GM23248 (cell line): ENCODE results near the gene PRRX1. TPM values are rescaled to one million over a fixed set of nuclear protein-coding genes. Genes with fewer than 3 reads are reported as not detected.
A peak's percentile ranks its signal among the peaks of the same experiment; 100 is the strongest.

ENCODE experiments used
- DNase-seq: peaks from one replicate; pipeline ENCODE4 v3.0.0-alpha.2; 2015
- H2AFZ ChIP-seq: fragments of 200-600 bp; sonication (generic); 2 replicates; pipeline ENCODE4 v1.6.1; 2016; ENCODE audit warnings: antibody characterized with exemption
- H3F3A ChIP-seq: fragments of 200-600 bp; sonication (generic); 2 replicates; pipeline ENCODE4 v1.6.1; 2016; ENCODE audit warnings: mild to moderate bottlenecking, antibody characterized with exemption, mixed run types; ENCODE audit not compliant: insufficient read depth
- H3K27ac ChIP-seq: fragments of 200-600 bp; sonication (generic); 2 replicates; pipeline ENCODE4 v1.5.1; 2016; ENCODE audit warnings: mild to moderate bottlenecking
- H3K27me3 ChIP-seq: fragments of 200-600 bp; sonication (generic); replicated peaks from 2 replicates; pipeline ENCODE4 v1.6.1; 2016; ENCODE audit warnings: mild to moderate bottlenecking; ENCODE audit not compliant: insufficient read depth
- H3K36me3 ChIP-seq: fragments of 200-600 bp; sonication (generic); 2 replicates; pipeline ENCODE4 v1.6.1; 2016; ENCODE audit warnings: low read depth, mild to moderate bottlenecking
- H3K4me1 ChIP-seq: fragments of 200-600 bp; sonication (generic); 2 replicates; pipeline ENCODE4 v1.6.1; 2016; ENCODE audit warnings: mild to moderate bottlenecking; ENCODE audit not compliant: insufficient read depth
- H3K4me2 ChIP-seq: fragments of 200-600 bp; sonication (generic); one replicate; pipeline ENCODE4 v1.6.1; 2016; ENCODE audit warnings: mild to moderate bottlenecking; ENCODE audit not compliant: unreplicated experiment
- H3K4me3 ChIP-seq: fragments of 200-600 bp; sonication (generic); 2 replicates; pipeline ENCODE4 v1.5.1; 2016; ENCODE audit warnings: mild to moderate bottlenecking
- H3K79me2 ChIP-seq: fragments of 200-600 bp; sonication (generic); 2 replicates; pipeline ENCODE4 v1.6.1; 2016; ENCODE audit warnings: mild to moderate bottlenecking; ENCODE audit not compliant: insufficient read depth
- H3K9ac ChIP-seq: fragments of 200-600 bp; sonication (generic); 2 replicates; pipeline ENCODE4 v1.6.1; 2016; ENCODE audit warnings: mild to moderate bottlenecking
- H3K9me2 ChIP-seq: fragments of 200-600 bp; sonication (generic); 2 replicates; pipeline ENCODE4 v1.6.1; 2016; ENCODE audit warnings: mixed run types, mild to moderate bottlenecking, moderate library complexity; ENCODE audit not compliant: insufficient read depth
- H3K9me3 ChIP-seq: fragments of 200-600 bp; sonication (generic); one replicate; pipeline ENCODE4 v1.6.1; 2017; ENCODE audit warnings: low read depth
- H4K20me1 ChIP-seq: fragments of 200-600 bp; sonication (generic); 2 replicates; pipeline ENCODE4 v1.6.0; 2016; ENCODE audit not compliant: insufficient read depth
- EZH2 ChIP-seq: fragments of 200-600 bp; sonication (generic); IDR thresholded peaks from 2 replicates; pipeline ENCODE4 v1.6.1; 2018; ENCODE audit warnings: antibody characterized with exemption, mild to moderate bottlenecking; ENCODE audit not compliant: insufficient read depth, poor library complexity, severe bottlenecking
- EZH2phosphoT487 ChIP-seq: fragments of 200-600 bp; sonication (generic); IDR thresholded peaks from 2 replicates; pipeline ENCODE4 v1.6.1; 2018; ENCODE audit warnings: antibody characterized with exemption, moderate library complexity, mild to moderate bottlenecking, low read depth; ENCODE audit not compliant: insufficient read depth
- WGBS, 2 experiments: methylation state at CpG; one replicate each; pipeline ENCODE4 v1.1.6; 2015 to 2017; ENCODE audit warnings: low lambda C conversion rate in 2 of 2, low coverage in 1 of 2; ENCODE audit errors: missing lambda C conversion rate in 2 of 2; 5-methylcytosine and 5-hydroxymethylcytosine counted together
- in situ Hi-C: fragments of 300-500 bp; cut with MboI; formaldehyde crosslinking; loops from 2 replicates; pipeline ENCODE4 v1.15.0; 2020
- polyA plus RNA-seq: library from polyadenylated mRNA; unstranded; fragments of >200 nt; fragmentation: Nextera tagmentation; extraction: Ambion mirVana; gene quantifications from 2 replicates; pipeline ENCODE4 v1.2.1, GENCODE V29; 2016
- total RNA-seq: library from RNA; depleted of rRNA; stranded (reverse); fragments of >200 nt; shearing (Covaris generic); gene quantifications from 2 replicates; pipeline ENCODE4 v1.2.3, GENCODE V29; 2014

PRRX1 gene
- total and polyA plus RNA-seq, 2 experiments from 2014 or later, result 40.1 to 191 TPM

GRCh38 chr1:170701962-170702361, 38.0 kb downstream of the PRRX1 start:
- Histone ChIP-seq H3F3A (peaks cover 63% of the 10 kb centered on the region), H3K79me2 (peaks cover 100% of the 10 kb centered on the region), H4K20me1 (no peaks in the 10 kb centered on the region), H3K4me3 (no peak overlapping the region), H3K36me3 (0 out of 2 replicates have a peak, but pooled peaks cover 6% of the 10 kb centered on the region), H3K4me1 (peaks cover 75% of the 10 kb centered on the region), H3K9me3 (no peaks in the 10 kb centered on the region), H3K4me2 (no peak overlapping the region), H3K9me2 (no peaks in the 10 kb centered on the region), H3K9ac (no peak overlapping the region), H2AFZ (no peak overlapping the region), H3K27me3 (no peaks in the 10 kb centered on the region), H3K27ac (0 out of 2 replicates have a peak overlapping the region, but pooled peaks have one; percentile 4)
- TF ChIP-seq EZH2phosphoT487 (no peak), EZH2 (no peak)
- in situ Hi-C loops, result no loop called here
- WGBS, 2 experiments, result 88 to 95% methylated on average over 12 of the region's 12 CpGs
- no peak for DNase-seq

DNA sequence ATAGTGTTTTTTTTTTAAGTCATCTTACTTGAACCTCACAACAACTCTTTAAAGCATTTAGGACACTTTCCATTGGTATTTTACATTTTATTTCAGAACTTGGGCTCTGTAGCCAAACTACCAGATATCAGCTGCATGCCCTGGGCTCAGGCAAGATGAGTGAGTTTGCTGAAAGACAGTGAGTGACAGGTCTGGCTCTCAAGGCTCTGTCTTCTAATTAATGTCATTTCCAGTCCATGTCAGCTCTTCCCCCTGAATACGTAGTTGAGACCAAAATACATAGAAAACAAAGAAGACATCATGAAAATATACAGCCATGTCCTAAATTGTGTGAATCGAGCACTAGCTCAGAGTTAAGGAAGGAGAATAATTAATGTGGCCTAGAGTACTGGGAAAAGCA, 39.7 kb downstream of the PRRX1 start:
- peaks cover 90% of the 10 kb centered on the region for H3K79me2 ChIP-seq
- in situ Hi-C loops, result no loop called here

GRCh38 chr1:170704256-170704655, 40.3 kb downstream of the PRRX1 start:
- no peak overlapping the region for H3K4me3 ChIP-seq
- no peak for DNase-seq
- peak overlapping the region; percentile 15 for H3K27ac ChIP-seq
- H3K4me1 ChIP-seq, result peaks cover 76% of the 10 kb centered on the region
- no peaks in the 10 kb centered on the region for H3K9me2 ChIP-seq
- H3K79me2 ChIP-seq, result peaks cover 87% of the 10 kb centered on the region
- H3K4me2 ChIP-seq, result no peak overlapping the region
- H3F3A ChIP-seq, result peaks cover 73% of the 10 kb centered on the region
- H3K9me3 ChIP-seq, result no peaks in the 10 kb centered on the region
- H3K9ac ChIP-seq, result no peak overlapping the region
- in situ Hi-C loops, result no loop called here
- TF ChIP-seq EZH2phosphoT487, result no peak
- no peak for TF ChIP-seq EZH2
- no peaks in the 10 kb centered on the region for H4K20me1 ChIP-seq
- H3K27me3 ChIP-seq, result no peaks in the 10 kb centered on the region
- no peak overlapping the region for H2AFZ ChIP-seq
- no peaks in the 10 kb centered on the region for H3K36me3 ChIP-seq
- WGBS, 2 experiments, result 91 to 95% methylated on average over 3 of the region's 3 CpGs

More for the DNA sequence above, 39.7 kb downstream of the PRRX1 start:
- H3K27ac ChIP-seq, result peak overlapping the region; percentile 14; the same call in 1 of the 2 replicates
- H3K9ac ChIP-seq, result no peak overlapping the region
- H3K27me3 ChIP-seq, result no peaks in the 10 kb centered on the region
- peaks cover 75% of the 10 kb centered on the region for H3K4me1 ChIP-seq
- H3K4me2 ChIP-seq, result no peak overlapping the region
- no peaks in the 10 kb centered on the region for H3K9me2 ChIP-seq
- 86 to 98% methylated on average over 2 of the region's 2 CpGs for WGBS, 2 experiments
- no peak for TF ChIP-seq EZH2
- no peak overlapping the region for H3K4me3 ChIP-seq
- no peak for DNase-seq
- H3F3A ChIP-seq, result peaks cover 69% of the 10 kb centered on the region
- no peaks in the 10 kb centered on the region for H3K36me3 ChIP-seq
- no peak overlapping the region for H2AFZ ChIP-seq
- H4K20me1 ChIP-seq, result no peaks in the 10 kb centered on the region
- H3K9me3 ChIP-seq, result no peaks in the 10 kb centered on the region

- DNase-seq, result no peak
- peak overlapping the region; percentile 94 for H3K27ac ChIP-seq
Measured at GRCh38 chr1:170705981-170706380, 42.0 kb downstream of the PRRX1 start.

DNA sequence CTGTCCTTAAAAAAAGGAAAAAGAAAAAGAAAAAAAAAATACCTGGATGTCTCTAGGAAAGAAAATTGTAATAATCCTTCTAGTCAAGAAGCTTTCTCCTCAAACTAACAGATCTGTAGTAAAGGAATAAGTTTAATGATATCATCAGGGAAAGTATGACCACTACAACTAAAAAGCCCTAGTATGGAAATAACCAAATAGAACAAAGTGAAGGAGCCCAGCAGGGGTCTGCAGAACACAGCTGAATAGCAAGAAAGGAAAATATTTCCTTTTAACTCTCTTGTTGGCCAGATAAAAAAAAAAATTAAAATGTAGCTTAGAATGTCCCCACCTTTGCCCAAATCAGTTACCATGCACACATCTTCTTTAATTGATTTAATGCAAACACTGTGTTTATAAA, 43.2 kb downstream of the PRRX1 start:
- Histone ChIP-seq H3K27ac (peak overlapping the region; percentile 94), H3K79me2 (peaks cover 81% of the 10 kb centered on the region), H3K4me1 (peaks cover 79% of the 10 kb centered on the region)

More at GRCh38 chr1:170705981-170706380, 42.0 kb downstream of the PRRX1 start:
- H2AFZ ChIP-seq, result no peak overlapping the region
- peaks cover 78% of the 10 kb centered on the region for H3F3A ChIP-seq
- no peaks in the 10 kb centered on the region for H3K36me3 ChIP-seq
- no peaks in the 10 kb centered on the region for H3K9me2 ChIP-seq
- H3K4me3 ChIP-seq, result no peak overlapping the region
- peak overlapping the region; percentile 26 for H3K4me2 ChIP-seq
- H3K9me3 ChIP-seq, result no peaks in the 10 kb centered on the region
- no peaks in the 10 kb centered on the region for H3K27me3 ChIP-seq
- H3K79me2 ChIP-seq, result peaks cover 87% of the 10 kb centered on the region
- H3K4me1 ChIP-seq, result peaks cover 76% of the 10 kb centered on the region
- H4K20me1 ChIP-seq, result no peaks in the 10 kb centered on the region
- in situ Hi-C loops, result no loop called here
- H3K9ac ChIP-seq, result no peak overlapping the region
- no peak for TF ChIP-seq EZH2

More for the DNA sequence above, 43.2 kb downstream of the PRRX1 start:
- Histone ChIP-seq H3K4me2 (peak overlapping the region; percentile 75), H3K9me3 (no peaks in the 10 kb centered on the region), H4K20me1 (no peaks in the 10 kb centered on the region), H3K9me2 (no peaks in the 10 kb centered on the region), H3K36me3 (no peaks in the 10 kb centered on the region), H3K9ac (peak overlapping the region; percentile 72), H3K4me3 (no peak overlapping the region), H2AFZ (no peak overlapping the region), H3F3A (peaks cover 78% of the 10 kb centered on the region), H3K27me3 (no peaks in the 10 kb centered on the region)
- in situ Hi-C loops, result no loop called here
- DNase-seq, result no peak
- TF ChIP-seq EZH2phosphoT487 (no peak), EZH2 (no peak)
